Measurements from ENCODE around the gene SYNPO2.
A peak's percentile ranks its signal among the peaks of the same experiment; 100 is the strongest.
"Not testable (repeated sequence)": the region's sequence is repeated elsewhere in the genome, so short reads cannot be mapped to it uniquely, and the experiment has no call there.

The SYNPO2 gene

DNA sequence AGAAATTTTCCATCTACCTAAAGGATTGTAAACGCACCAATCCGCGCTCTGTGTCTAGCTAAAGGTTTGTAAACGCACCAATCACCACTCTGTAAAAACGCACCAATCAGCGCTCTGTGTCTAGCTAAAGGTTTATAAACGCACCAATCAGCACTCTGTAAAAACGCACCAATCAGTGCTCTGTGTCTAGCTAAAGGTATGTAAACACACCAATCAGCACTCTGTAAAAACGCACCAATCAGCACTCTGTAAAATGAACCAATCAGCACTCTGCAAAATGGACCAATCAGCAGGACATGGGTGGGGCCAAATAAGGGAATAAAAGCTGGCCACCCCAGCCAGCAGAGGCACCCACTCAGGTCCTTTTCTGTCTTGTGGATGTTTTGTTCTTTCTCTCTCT, 10.1 kb upstream of the SYNPO2 start:
- DNase-seq (ENCODE audit: low spot score): not testable (repeated sequence)

DNA sequence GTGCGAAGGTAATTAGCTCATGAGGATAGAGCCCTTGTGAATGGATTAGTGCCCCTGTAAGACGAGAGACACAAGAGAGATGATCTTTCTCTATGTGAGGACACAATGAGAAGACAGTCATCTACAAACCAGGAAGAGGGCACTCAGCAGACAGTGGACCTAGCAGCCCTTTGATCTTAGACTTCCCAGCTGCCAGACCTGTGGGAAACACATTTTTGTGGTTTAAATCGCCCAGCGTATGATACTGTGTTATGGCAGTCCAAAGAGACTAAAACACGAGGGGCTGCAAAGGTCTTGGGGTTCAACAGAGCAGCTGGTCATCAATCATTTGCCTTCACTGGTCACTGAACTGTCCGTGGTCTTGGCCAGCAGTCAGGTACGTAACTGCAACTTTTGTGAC, 9.2 kb upstream of the SYNPO2 start:
- DNase-seq (ENCODE audit: low spot score): no peak

DNA sequence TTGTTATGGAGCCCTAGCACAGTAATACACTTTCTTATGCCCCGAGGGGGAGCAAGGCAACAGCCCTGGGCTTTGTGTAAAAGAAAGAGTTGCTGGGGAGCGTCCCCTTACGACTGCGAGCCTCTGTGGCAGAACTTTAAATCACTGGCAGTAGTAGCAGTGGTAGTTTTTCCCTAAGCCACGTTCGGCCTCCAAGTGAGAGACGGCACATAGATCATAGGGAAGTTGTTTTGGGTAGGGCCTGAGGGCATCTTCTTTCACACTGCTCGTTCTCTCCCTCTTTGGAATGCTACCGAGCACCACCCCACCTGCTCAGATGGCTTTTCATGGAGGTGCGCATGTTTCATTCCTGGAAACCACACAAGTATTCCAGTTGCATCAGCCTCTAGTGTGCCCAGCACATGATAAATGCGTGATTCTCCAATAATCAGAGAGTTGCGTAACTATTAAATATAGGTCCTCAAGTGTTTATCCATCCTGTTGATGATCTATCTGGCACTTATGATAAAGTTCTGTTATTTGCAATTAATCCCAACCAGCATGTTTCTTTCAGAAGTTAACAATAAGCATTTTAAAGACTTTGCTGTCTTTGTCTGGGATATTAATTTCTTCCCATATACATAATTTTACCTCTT, 7.0 kb upstream of the SYNPO2 start:
- no peak for DNase-seq (ENCODE audit: low spot score)

DNA sequence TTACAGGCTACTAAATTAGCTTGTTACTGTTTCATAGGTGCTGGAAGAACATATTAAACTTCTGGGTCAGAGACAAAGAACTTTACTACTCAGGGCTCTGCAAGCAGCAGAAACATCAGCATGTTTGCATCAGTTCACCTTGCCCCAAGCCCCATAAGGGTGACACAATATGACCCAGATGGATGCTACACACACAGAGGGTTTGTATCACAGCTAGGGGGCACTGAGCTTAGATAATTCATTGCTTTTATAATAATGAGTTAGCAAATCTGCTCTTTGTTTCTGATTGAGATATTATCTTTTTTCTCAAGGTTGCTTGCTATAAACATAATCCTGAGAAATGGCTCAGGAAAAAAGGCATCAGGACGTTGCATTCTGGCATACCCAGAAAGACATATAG, 4.8 kb upstream of the SYNPO2 start:
- no peak for DNase-seq (ENCODE audit: low spot score)

DNA sequence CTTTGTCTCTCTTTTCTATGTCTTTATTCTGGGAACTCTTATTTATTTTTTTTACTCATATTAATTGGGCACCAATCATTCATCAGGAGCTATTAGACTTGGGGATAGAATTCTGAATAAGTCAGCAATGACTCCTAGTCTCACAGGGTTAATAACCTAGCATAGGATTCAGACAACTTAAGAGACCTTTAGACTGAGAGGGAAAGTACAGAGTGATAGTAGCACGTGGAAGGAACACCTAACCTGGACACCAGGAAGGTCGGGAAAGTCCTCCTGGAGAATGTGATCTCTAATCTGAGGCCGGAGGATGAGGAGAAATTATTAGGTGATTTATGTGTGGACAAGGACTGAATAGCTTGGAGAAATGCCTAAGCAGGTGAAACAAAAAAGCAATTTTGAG, 3.9 kb upstream of the SYNPO2 start:
- DNase-seq (ENCODE audit: low spot score): no peak

DNA sequence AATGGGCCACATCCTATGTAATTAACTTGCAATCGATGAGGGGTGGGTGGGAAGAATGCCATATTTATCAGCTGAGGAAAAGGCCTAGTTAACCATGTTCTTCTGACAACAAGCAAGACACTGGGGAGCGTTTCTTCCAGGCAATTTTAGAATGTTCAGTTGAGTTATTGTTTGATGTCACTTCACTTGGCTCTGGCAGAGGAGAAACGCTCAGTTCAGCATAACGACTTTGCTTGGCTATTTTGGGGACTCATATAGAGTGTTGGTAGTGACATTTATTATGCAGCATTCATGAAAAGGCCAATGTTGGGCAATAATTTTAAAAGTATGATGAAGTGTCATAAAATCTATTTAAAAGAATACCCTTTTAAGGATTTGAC, 648 bp downstream of the SYNPO2 start:
- peak; percentile 3 for DNase-seq (ENCODE audit: low spot score)

DNA sequence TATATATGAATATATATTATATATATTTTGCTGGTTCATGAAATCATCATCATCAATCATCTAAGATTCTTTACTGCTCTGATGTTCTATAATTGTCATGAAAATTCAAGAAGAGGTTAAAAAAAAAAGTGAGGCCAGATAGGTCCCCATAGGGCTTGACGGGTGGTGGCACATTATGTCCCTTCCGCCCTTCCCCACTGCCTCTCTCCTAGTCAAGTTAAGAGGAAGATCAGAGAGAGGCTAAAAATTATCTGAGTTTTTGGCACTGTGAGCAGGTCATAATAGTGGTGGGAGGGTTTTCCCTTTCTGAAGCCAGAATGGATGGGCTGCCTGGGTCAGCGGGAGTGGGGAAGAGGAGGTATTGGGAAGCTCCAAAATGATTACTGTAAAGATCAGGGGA, 5.4 kb downstream of the SYNPO2 start:
- no peak for DNase-seq (ENCODE audit: low spot score)

DNA sequence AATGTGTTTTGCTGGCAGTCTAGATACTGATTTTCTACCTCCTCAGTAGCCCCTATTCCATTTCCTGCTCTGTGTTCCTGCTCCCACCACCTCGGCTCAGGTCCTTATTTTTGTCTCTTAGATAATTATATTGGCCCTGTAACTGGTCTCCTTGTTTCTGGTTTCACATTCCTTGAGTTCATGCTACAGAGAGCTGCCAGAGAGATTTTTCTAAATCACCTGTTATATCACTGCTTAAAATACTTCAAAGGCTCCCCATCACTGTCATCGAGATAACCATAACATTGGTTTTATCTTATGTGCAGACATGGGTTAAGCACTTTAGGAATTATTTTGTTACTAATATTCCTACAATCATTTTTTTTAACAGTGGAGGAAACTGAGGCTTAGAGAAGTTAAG, 9.6 kb downstream of the SYNPO2 start:
- DNase-seq (ENCODE audit: low spot score): no peak

DNA sequence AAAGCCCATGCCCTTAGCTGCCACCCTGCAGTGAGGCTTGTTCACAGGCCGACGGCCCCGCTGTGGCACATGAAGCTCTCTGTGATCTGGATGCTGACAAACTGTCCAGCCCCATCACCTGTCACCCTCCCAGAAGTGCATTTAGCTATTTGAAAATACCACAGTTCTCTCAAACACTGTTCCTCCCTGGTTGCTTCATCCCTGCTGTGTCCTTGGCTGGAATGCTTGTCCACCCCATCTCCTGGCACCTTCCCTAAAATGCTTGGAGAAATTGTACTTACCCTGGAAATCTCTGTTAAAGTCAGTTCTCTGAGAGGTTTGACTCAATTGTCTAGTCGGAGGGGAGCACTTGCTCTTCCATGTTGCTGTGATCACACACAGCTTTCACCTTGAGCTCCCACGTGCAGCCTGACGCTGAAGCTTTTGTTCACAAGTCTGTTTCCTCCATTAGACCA, 10.1 kb downstream of the SYNPO2 start:
- DNase-seq (ENCODE audit: low spot score): no peak

DNA sequence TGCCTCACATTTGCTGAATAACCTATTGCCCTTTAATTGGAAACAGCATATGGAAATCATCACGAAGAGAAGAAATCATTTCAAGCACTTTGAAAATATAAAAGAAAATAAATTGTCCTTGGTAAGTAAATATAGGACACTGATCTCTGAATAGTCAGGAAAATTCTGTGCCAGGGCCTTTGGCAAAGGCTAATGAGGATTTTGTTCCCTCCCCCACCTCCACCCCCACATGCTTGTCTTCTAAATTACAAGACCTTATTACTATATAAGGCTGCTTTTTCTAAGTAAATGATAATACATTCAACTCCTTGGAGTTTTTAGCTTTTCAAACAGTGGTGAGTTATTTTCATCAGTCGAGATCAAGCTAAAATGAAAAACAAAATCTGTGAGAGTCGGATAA, 15.8 kb downstream of the SYNPO2 start:
- DNase-seq (ENCODE audit: low spot score): no peak

DNA sequence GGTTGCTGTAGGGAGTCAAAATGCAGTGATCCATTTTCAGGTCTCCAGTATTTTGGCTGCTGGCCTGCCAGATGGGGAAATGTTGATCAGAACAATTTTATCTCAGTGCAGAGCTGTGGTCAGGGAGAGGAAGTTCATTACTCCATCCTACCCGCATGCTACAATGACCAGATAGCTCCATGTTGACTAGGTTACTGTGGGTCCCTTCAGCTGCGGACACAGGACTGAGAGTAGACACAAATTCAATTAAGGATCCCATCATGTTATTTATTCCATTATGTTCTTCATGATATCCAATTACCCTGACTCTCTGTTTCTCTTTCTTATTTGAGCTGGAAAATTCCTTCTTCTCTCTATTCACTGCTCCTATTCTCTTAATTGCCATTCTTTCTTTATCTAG, 16.3 kb downstream of the SYNPO2 start:
- DNase-seq (ENCODE audit: low spot score): no peak

DNA sequence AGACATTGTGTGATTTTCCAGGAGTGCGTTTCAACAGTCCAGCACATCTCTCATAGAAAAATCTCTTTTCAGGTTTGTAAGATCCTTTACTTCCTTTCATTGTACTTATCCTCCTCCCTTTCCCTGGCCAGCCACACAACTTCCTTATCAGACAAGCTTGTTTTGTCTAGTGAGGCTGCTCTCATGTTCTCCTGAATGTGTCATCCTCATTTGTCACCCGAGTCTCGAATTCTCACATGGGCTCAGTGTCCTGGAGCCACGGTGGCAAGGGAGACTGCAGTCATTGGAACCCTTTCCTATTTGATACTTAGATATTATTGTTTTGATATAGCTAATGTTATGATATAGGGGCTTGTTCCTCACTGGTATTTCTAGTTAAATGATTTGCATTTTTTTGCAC, 16.9 kb downstream of the SYNPO2 start:
- peak; percentile 72 for DNase-seq (ENCODE audit: low spot score)

DNA sequence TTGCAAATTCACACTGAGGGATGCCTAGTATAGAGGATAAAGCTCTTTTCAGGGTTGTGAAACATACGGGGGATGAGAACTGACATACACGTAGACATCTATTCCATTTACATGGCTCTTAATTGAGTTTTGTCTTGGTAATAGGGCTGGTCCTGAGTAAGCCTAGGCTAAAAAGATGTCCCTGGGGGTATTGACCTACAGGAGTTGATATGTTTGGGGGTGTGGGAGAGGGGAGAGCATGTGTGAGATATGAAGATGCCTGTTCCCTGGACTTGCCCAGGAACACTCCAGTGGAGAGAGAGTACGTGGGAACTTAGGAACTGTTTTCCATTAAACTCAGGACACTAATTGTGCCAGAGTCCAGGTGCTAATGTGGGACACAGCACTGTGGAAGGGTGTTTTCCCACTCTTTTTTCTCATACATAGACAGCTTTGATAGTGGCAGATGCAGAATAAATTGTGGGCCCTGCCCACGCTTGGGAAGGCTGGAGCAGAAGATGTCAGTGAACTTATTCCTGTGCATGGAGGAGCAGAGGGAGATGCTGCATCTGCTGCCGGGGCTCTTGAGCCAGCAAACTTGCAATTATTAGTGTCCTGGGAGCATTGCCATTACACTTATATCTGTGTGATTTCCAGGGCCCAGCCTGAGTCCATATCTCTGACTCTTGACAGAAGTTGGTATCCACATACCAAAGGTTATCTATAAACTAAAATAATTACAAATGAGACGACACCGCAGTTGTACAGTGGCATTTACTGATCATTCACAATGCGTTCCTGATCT, 20.7 kb downstream of the SYNPO2 start:
- no peak for DNase-seq (ENCODE audit: low spot score)

DNA sequence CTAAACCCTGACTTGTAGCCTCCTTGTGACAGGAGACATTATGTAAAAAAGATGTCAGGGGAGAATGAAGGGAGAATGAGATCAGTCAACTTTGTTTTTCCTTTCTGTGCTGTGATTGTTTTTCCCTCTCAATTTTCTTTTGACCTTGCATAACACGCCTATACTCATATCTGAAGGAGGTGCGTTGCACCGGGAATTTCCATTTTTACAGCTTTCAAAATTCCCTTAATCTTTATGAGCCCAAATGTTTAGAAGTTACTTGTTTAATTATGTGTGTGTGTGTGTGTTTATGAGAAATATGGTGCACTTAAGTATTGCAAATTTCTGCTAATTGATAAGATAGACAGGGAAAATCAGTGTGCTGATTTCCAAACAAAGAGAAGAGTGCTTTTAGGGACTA, 21.6 kb downstream of the SYNPO2 start:
- DNase-seq (ENCODE audit: low spot score): no peak

DNA sequence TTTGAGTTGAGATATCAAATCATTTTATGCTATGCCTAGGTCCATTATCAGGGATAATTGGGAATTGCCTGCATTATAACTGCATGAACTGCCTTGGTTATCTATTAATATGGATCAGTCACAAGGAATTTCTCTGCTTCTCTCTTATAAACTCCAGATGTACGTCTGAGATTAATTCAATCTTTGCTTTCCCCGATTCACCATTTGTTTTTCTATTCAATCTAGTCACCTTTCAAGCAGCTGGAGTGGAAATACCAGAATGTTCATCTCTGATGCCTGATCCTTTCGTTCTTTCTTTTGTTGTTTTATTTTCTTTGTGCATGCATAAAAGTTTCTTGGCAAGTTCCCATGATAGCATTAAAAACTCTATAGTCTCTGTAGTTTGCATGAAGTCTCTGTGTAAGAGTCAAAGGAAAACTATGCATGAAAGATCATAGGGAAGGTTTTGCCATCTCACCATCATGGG, 22.6 kb downstream of the SYNPO2 start:
- DNase-seq (ENCODE audit: low spot score): no peak

DNA sequence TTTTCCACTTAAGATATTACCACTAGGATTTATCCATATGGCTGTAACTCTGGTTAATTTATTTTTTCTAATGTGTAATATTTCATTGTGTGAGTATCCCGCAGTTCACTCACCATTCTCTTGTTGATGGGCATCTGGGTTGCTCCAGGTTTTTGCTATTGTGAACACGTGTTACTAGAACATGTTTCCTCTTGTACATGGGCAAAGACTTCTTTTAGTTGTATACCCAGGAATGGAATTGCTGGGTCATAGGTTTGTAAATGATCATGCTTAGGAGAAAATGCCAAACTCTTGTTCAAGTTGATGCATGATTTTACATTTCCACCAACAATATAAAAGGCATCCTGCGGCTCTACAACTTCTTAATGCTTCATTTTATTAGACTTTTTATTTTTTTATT, 26.8 kb downstream of the SYNPO2 start:
- no peak for DNase-seq (ENCODE audit: low spot score)

DNA sequence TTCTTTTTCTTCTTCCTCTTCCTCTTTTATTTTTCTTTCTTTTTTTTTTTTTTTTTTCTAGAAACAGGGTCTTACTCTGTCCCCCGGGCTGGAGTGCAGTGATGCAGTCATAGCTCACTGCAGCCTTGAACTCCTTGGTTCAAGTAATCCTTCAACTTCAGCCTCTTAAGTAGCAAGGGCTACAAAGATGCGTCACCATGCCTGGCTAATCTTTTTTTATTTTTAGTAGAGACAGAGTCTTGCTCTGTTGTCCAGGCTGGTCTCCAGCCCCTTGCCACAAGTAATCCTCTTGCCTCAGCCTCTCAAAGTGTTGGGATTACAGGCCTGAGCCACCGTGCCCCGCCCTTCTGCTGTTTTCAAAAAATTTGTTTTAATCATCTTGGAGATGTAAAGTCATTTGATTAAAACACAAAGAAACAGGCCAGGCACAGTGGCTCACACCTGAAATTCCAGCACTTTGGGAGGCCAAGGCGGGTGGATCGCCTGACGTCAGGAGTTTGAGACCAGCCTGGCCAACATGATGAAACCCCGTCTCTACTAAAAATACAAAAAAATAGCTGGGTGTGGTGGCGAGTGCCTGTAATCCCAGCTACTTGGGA, 28.1 kb downstream of the SYNPO2 start:
- no peak for DNase-seq (ENCODE audit: low spot score)

DNA sequence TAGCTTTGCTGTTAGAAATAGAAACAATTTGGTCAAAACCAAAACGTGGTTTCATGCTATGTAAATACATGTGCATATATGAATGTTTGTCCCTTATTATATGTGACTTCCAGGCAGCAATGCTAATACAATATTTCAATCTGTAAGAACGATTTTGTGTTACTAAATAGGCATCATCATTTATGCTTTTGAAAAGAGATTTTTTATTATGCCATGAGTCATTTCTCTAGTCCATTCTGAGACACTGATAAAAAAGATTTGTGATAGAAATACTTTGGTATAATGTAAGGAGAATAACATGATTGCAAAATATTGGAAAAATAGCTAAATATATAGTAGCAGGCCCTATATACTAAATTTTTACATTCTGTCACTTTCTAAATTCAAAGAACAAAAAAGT, 28.9 kb downstream of the SYNPO2 start:
- DNase-seq (ENCODE audit: low spot score): no peak

DNA sequence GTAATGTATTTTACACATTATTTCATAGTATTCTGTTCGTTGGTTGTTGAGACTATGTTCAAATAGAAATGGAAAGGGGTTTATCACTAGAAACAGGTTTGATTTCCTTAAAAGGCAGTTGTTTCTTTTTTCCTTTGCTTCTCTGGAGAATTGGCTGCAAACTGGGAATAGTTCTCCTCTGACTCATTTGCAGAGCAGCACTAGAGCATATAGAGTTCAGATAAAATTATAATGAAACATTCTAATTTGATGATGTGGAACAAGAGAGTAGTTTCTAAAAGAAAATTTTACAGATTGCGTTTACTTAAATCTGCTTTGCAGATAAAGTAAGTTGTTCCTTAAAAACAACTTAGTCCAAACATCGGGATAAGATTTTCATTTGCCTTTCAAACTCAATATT, 29.7 kb downstream of the SYNPO2 start:
- peak; percentile 48 for DNase-seq (ENCODE audit: low spot score)

DNA sequence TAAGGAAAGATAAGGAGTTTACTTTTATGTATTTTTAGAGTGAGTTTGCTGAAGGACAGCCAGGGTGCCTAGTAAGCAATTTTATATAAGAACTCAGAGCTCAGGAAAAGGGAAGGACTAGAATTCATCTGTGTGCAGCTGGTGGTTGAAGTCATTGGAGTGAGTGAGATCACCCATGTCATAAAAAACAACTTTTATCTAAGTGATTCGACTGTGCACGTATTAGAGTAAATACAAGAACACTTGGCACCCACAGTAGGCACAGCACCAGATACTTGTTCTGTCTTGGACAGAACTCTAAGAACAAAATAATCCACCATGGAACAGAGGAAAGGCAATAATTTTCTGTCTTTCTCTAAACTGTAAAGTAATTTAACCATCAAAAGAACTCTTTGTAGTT, 31.6 kb downstream of the SYNPO2 start:
- no peak for DNase-seq (ENCODE audit: low spot score)

DNA sequence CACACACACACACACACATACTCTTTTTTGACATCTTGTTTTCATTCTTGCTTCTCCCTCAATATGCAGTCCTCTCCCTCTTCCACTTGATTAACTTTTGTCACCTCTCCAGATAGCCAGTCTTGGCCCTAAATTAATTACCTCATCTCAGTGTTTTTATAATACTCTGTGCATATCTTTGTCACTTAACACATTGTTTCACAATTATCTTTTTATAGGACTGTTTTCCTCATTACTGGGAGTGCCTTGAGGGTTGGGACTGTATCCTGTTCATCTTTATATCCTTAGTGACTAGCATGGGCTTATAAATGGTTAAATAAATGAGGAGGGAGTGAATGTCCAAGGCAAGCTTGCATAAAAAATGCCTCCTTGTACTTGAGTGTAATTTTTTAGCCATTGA, 33.1 kb downstream of the SYNPO2 start:
- no peak for DNase-seq (ENCODE audit: low spot score)

DNA sequence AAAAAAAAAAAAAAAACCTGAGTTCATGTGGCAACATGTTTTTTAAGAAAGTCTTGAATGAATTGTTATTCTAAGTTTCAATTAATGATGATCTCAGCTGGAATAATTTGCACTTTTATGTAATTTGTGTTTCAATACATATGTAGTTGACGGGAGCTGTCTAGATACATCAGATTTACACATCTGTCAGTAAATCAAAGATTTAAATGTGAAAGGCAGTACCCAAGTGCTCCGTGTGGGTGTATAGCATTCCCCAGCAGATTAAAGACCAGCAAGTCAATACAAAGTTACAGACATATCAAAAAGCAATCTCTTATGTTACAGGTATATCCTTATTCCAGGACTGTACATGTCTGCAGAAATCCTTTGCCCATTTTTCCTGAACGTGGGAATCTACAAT, 35.2 kb downstream of the SYNPO2 start:
- no peak for DNase-seq (ENCODE audit: low spot score)

DNA sequence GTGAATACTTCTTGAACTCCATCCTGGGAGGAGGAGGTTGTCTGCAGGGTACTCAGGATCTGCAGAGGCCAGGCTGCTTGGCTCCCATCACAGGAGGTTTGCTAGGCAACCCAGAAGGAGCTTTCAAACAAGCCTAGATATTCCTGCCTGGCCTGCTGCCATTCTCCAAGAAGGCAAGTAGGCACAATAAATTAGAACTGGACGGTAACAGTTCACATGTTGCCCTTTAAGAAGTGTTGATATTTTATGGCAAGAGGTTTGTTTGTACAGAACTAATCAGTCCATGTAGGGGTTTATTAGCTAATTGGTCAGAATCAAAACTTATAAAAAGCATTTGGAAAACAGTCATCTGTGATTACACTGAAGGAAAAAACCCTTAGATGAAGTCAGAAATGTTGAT, 39.3 kb downstream of the SYNPO2 start:
- no peak for DNase-seq (ENCODE audit: low spot score)

DNA sequence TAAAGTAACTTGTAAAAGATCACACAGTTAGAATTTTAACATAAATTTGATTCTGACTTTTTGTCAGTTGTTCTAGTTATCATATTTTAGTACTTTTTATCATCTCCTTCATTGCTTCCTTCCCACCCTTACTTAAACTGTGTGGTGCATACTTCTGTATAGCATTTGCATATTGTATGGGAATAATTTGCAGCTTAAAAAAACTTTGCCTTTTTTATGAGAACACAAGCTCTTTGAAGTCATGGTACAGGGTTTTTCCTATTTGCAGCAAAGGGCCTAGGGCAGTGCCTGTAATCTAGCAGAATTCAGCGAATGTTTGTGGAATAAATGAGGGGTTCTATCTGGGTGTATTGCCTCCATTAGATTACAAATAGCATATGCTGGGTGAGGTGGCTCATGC, 41.6 kb downstream of the SYNPO2 start:
- no peak for DNase-seq (ENCODE audit: low spot score)
